ENCODE measurements around the gene PTDSS2. TPM values are rescaled to one million over a fixed set of nuclear protein-coding genes. Genes with fewer than 3 reads are reported as not detected.

The PTDSS2 gene
- total RNA-seq, 3 donors from 2014 or later = 25.7 to 30.9 (median 29.1) TPM

GRCh38 chr11:444396-445144 is 5.5 kb upstream of the PTDSS2 start:
- Mint-ChIP-seq H3K4me3 (no peak overlapping the region), H3K36me3 (ENCODE audit: insufficient read depth) (no peaks in the 10 kb centered on the region), H3K4me1 (ENCODE audit: low read depth) (peaks cover 20% of the 10 kb centered on the region), H3K9me3 (no peaks in the 10 kb centered on the region), H3K27me3 (ENCODE audit: low read depth) (peaks cover 2% of the 10 kb centered on the region)
- no peak for DNase-seq
- no peak for ATAC-seq

DNA sequence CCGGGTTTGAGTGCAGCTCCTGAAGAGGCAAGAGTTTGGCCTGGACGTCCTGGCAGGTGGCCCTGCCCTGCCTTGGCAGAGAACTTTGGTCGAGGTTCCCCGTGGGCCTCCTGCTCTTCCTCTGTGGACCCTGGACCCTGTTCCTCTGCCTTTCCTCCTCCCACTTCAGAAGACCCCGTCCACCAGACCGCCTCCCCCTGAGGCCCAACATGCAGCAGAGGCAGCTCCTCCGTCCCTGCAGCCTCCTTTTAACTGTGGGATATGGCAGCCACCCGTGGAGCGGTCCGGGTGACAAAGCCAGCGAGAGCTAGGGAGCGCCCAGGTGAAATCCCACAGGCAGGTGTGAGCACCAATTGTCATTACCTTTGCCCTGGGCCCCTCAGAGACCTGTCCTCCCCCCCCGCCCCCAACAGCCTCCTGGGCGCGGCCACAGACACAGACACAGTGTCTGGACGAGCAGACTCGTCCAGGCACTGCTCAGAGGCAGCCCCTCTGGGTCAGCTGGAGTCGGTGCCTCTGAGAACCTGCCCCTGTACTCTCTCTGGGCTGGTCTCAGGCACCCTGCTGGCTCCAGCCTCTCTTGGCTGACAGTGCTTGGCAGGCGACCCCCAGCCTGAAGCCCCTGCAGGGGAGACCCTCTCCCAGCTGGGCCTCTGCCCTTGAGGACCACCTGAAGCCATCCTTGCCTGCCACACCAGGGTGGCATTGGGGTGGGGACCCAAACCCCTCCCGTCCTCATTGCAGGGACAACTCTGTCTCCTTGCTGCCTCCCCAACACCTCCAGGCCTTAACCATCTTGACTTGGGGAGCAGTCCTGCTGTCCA is 4.1 kb upstream of the PTDSS2 start:
- Mint-ChIP-seq H3K4me1 (ENCODE audit: low read depth) (peaks cover 12% of the 10 kb centered on the region), H3K27me3 (ENCODE audit: low read depth) (peaks cover 2% of the 10 kb centered on the region), H3K36me3 (ENCODE audit: insufficient read depth) (no peaks in the 10 kb centered on the region), H3K9me3 (no peaks in the 10 kb centered on the region), H3K4me3 (peak overlapping the region; percentile 26)
- DNase-seq = no peak
- no peak for ATAC-seq

DNA sequence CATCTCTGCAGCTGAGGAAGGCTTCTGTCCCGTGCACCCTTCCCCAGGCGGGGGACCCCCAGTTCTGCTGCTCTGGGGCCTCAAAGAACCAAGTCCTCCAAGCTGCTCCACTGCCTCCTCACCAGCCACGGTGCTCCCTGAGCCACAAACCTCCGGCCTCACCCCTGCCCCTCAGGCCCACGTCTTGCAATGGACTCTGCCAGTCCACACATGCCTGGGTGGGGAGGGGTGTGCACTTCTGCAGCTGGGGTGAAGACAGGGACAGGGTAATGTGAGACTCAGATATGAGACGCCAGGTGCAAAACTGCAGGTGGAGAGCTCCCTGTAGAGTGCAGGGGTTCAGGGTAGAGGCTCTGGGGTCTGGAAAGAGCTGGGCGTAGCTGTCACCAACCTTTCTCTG is 3.2 kb upstream of the PTDSS2 start:
- ATAC-seq = no peak
- Mint-ChIP-seq H3K36me3 (ENCODE audit: insufficient read depth) (no peaks in the 10 kb centered on the region), H3K27me3 (ENCODE audit: low read depth) (peaks cover 2% of the 10 kb centered on the region), H3K4me1 (ENCODE audit: low read depth) (peaks cover 17% of the 10 kb centered on the region), H3K4me3 (no peak overlapping the region), H3K9me3 (no peaks in the 10 kb centered on the region)
- DNase-seq = no peak

GRCh38 chr11:447923-448731 is 2.0 kb upstream of the PTDSS2 start:
- Mint-ChIP-seq H3K4me1 (ENCODE audit: low read depth) (peaks cover 17% of the 10 kb centered on the region), H3K27me3 (ENCODE audit: low read depth) (peaks cover 2% of the 10 kb centered on the region), H3K9me3 (no peaks in the 10 kb centered on the region), H3K4me3 (peak overlapping the region; percentile 89), H3K36me3 (ENCODE audit: insufficient read depth) (no peaks in the 10 kb centered on the region)
- ATAC-seq = peak; percentile 65 to 67
- DNase-seq = peak; percentile 95

GRCh38 chr11:450809-451451 is 851 bp downstream of the PTDSS2 start:
- Mint-ChIP-seq H3K4me1 (ENCODE audit: low read depth) (peaks cover 17% of the 10 kb centered on the region), H3K27me3 (ENCODE audit: low read depth) (no peaks in the 10 kb centered on the region), H3K4me3 (peak overlapping the region; percentile 99), H3K9me3 (no peaks in the 10 kb centered on the region), H3K36me3 (ENCODE audit: insufficient read depth) (peaks cover 3% of the 10 kb centered on the region)
- ATAC-seq (peak; percentile 39 to 41), DNase-seq (peak; percentile 79)

DNA sequence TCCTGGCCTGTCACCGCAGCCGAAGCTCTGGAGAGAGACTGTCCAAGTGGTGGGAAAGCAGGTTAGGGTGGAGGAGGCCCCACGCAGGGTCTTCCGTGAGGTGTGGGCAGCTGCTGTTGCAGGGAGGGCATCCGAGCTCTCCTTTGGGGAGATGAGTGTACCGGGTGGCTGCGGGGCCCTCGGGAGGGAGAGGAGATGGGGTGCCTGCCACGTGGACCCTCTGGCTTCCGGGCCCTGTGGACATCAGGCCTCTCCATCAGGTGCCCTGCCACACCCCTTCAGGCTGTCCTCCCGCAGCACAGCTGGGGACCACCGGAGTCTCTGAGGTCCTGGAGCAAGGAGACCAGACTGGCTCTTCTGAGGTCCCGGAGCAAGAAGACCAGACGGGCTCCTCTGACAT is 1.7 kb downstream of the PTDSS2 start:
- no peaks in the 10 kb centered on the region for H3K27me3 Mint-ChIP-seq (ENCODE audit: low read depth)
- peaks cover 3% of the 10 kb centered on the region for H3K36me3 Mint-ChIP-seq (ENCODE audit: insufficient read depth)
- ATAC-seq (no peak), DNase-seq (no peak)
- H3K4me1 Mint-ChIP-seq (ENCODE audit: low read depth) = peaks cover 25% of the 10 kb centered on the region
- no peaks in the 10 kb centered on the region for H3K9me3 Mint-ChIP-seq
- peak overlapping the region; percentile 99 for H3K4me3 Mint-ChIP-seq

DNA sequence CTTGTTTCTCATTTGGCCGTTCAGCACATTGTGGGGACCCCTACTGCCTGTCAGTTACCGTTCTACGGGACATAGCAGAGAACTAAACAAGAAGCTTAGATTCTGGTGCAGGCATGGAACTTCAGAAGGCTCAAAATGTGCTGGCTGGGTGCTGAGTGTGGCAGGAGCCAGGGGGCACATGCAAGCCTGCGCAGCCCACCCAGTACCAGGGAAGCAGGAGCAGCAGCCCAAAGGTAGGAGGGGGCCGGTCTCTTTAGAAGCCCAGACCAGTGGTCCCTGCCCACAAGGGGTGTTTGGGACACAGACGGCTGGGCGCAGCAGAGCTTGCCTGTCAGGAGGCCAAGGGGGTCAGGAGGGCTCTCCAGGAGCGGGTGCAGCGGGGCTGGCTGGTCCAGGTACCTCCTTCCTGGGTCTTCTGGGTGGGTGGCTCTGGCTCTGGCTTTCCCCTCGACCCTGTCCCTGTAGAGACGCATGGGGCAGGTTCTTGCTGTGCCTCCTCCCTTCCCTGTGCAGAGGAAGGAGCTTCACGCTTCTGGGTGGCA is 2.2 kb downstream of the PTDSS2 start:
- ATAC-seq (no peak), DNase-seq (no peak)
- no peak overlapping the region for H3K4me3 Mint-ChIP-seq
- H3K4me1 Mint-ChIP-seq (ENCODE audit: low read depth) = peaks cover 30% of the 10 kb centered on the region
- peaks cover 3% of the 10 kb centered on the region for H3K36me3 Mint-ChIP-seq (ENCODE audit: insufficient read depth)
- no peaks in the 10 kb centered on the region for H3K27me3 Mint-ChIP-seq (ENCODE audit: low read depth)
- H3K9me3 Mint-ChIP-seq = no peaks in the 10 kb centered on the region

- Mint-ChIP-seq H3K4me3 (peak overlapping the region; percentile 19), H3K36me3 (ENCODE audit: insufficient read depth) (peaks cover 3% of the 10 kb centered on the region), H3K27me3 (ENCODE audit: low read depth) (no peaks in the 10 kb centered on the region), H3K9me3 (no peaks in the 10 kb centered on the region), H3K4me1 (ENCODE audit: low read depth) (peaks cover 37% of the 10 kb centered on the region)
- ATAC-seq (no peak), DNase-seq (no peak)
These were observed 2.9 kb downstream of the PTDSS2 start for GRCh38 chr11:452916-453527.

- peaks cover 35% of the 10 kb centered on the region for H3K4me1 Mint-ChIP-seq (ENCODE audit: low read depth)
- H3K9me3 Mint-ChIP-seq = no peaks in the 10 kb centered on the region
- DNase-seq (no peak), ATAC-seq (no peak)
- no peak overlapping the region for H3K4me3 Mint-ChIP-seq
- no peaks in the 10 kb centered on the region for H3K27me3 Mint-ChIP-seq (ENCODE audit: low read depth)
- peaks cover 3% of the 10 kb centered on the region for H3K36me3 Mint-ChIP-seq (ENCODE audit: insufficient read depth)
These were observed 3.5 kb downstream of the PTDSS2 start for GRCh38 chr11:453564-453963.

DNA sequence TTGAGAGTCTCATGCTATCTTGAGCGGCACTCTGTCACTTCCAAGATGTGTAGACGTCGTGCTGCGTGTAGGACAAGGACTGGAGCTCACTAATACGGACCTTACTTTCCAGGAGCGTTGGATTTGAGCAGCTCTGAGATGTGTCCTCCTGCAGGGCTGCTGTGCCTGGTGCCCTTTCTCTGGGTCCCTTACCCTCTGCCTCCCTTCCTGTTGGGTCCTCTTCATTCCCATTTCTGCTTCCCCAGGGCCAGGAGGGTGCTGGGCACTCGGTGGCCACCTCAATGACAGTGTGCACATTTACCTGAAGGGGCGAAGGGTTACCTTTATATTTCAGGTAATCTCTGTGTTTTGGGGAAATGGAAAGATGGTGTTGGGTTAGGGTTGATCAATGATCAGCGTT is 4.0 kb downstream of the PTDSS2 start:
- peaks cover 32% of the 10 kb centered on the region for H3K4me1 Mint-ChIP-seq (ENCODE audit: low read depth)
- H3K4me3 Mint-ChIP-seq = no peak overlapping the region
- no peaks in the 10 kb centered on the region for H3K9me3 Mint-ChIP-seq

DNA sequence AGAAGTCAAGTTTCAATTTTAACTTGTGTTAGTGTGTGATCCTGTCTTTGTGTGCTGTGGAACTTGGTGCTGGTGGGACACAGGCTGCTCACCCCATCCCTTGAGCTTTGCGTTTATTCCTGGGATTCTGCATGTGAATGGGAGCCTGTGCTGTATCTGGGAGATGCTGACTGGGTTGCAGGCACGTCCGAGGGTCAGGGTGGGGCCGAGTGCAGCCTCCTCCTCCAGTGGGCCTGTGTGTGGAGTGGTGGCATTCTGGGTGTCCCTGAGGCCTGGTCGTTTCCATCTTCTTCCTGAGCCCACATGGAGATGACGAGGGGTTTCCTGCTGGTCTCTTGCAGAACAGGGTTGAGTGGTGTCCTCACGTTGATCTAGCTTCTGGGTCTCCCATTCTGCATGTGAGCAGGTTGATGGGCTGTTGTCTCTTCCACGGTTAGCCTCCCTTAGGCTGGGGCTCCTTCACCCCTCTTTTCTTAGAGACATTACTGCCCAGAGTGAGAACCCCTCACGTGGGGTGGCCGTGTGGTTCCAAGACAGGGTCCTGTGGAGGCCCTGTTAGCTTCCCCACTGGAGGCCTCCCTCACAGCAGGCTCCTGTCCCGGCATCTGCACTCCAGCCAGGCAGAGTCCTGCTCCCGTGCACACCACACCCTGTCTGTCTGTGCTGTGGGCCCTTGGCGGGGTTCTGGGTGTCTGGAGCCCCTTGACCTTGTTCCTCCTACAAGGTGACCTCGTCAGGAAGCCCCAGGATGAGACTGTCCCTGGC is 4.9 kb downstream of the PTDSS2 start:
- DNase-seq = no peak
- H3K4me3 Mint-ChIP-seq = no peak overlapping the region

More for the DNA sequence above, 4.0 kb downstream of the PTDSS2 start:
- Mint-ChIP-seq H3K36me3 (ENCODE audit: insufficient read depth) (peaks cover 3% of the 10 kb centered on the region), H3K27me3 (ENCODE audit: low read depth) (no peaks in the 10 kb centered on the region)
- DNase-seq (no peak), ATAC-seq (no peak)

DNA sequence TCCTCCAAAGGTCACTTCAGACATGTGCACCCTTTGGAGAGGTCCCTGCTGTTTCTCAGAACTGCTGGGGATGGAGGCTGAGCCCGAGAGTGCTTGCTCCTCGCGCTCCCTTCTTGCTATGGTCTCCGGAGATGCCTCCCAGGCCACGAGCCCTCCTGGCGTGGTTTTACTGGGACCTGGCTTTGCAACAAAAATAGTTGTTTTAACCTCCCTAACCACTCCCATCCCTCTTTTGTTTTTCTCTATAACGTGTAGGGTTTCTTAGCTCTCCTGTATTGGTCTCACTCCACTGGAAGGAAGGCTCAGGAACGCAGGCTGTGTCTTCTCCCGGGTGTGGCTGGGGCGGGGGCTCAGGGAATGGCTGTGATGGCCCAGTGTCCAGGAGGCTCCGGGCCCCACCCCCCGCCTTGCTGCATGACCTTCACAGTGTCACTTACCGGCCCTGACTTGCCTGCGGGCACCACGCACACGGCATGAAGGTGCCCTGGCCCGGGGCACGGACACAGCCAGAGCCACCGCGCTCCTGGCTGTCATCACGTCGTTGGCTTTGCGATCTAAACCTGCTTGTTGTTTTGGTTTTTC is 5.6 kb downstream of the PTDSS2 start:
- no peaks in the 10 kb centered on the region for H3K9me3 Mint-ChIP-seq
- DNase-seq (no peak), ATAC-seq (no peak)
- H3K36me3 Mint-ChIP-seq (ENCODE audit: insufficient read depth) = peaks cover 3% of the 10 kb centered on the region
- no peak overlapping the region for H3K4me3 Mint-ChIP-seq
- H3K4me1 Mint-ChIP-seq (ENCODE audit: low read depth) = peaks cover 29% of the 10 kb centered on the region
- H3K27me3 Mint-ChIP-seq (ENCODE audit: low read depth) = no peaks in the 10 kb centered on the region

More for the DNA sequence above, 4.9 kb downstream of the PTDSS2 start:
- Mint-ChIP-seq H3K4me1 (ENCODE audit: low read depth) (peaks cover 29% of the 10 kb centered on the region), H3K27me3 (ENCODE audit: low read depth) (no peaks in the 10 kb centered on the region), H3K9me3 (no peaks in the 10 kb centered on the region), H3K36me3 (ENCODE audit: insufficient read depth) (peaks cover 3% of the 10 kb centered on the region)
- no peak for ATAC-seq
